H9 (cell line): Measurements from ENCODE around the gene SAA1. TPM values are rescaled to one million over a fixed set of nuclear protein-coding genes. Genes with fewer than 3 reads are reported as not detected.

ENCODE experiments used
- DNase-seq: peaks from one replicate; pipeline ENCODE4 v3.0.0-alpha.2; 2017
- H2AFZ ChIP-seq: one replicate; pipeline ENCODE4 v1.6.1; 2013; ENCODE audit warnings: mild to moderate bottlenecking, low read length, control low read depth, moderate library complexity
- H2AK5ac ChIP-seq: 2 replicates; pipeline ENCODE4 v1.6.1; 2013; ENCODE audit warnings: low read length, control low read depth, mixed read lengths; ENCODE audit not compliant: insufficient read length
- H2BK120ac ChIP-seq: one replicate; pipeline ENCODE4 v1.6.1; 2013; ENCODE audit warnings: low read depth, mild to moderate bottlenecking, low read length, control low read depth, inconsistent platforms; ENCODE audit not compliant: poor library complexity, severe bottlenecking
- H2BK12ac ChIP-seq: 2 replicates; pipeline ENCODE4 v1.6.1; 2013; ENCODE audit warnings: low read length, control low read depth, mixed read lengths, low read depth; ENCODE audit not compliant: insufficient read length
- H2BK15ac ChIP-seq: 2 replicates; pipeline ENCODE4 v1.6.1; 2013; ENCODE audit warnings: low read depth, low read length, control low read depth
- H2BK20ac ChIP-seq: one replicate; pipeline ENCODE4 v1.6.1; 2013; ENCODE audit warnings: low read depth, mild to moderate bottlenecking, low read length, control low read depth, inconsistent platforms; ENCODE audit not compliant: poor library complexity, severe bottlenecking
- H2BK5ac ChIP-seq: 2 replicates; pipeline ENCODE4 v1.6.1; 2013; ENCODE audit warnings: low read length, control low read depth, mixed read lengths; ENCODE audit not compliant: insufficient read length
- H3K14ac ChIP-seq: 2 replicates; pipeline ENCODE4 v1.6.1; 2013; ENCODE audit warnings: low read length, control low read depth; ENCODE audit not compliant: insufficient read depth
- H3K18ac ChIP-seq: 2 replicates; pipeline ENCODE4 v1.6.1; 2013; ENCODE audit warnings: low read depth, mild to moderate bottlenecking, mixed read lengths, low read length, control low read depth; ENCODE audit not compliant: insufficient read length
- H3K23ac ChIP-seq: 2 replicates; pipeline ENCODE4 v1.6.1; 2013; ENCODE audit warnings: low read length, control low read depth, mixed read lengths, low read depth; ENCODE audit not compliant: insufficient read length
- H3K23me2 ChIP-seq: 2 replicates; pipeline ENCODE4 v1.6.1; 2013; ENCODE audit warnings: low read depth, mild to moderate bottlenecking, mixed read lengths, low read length, control low read depth; ENCODE audit not compliant: insufficient read length, poor library complexity, severe bottlenecking
- H3K27ac ChIP-seq: 2 replicates; pipeline ENCODE4 v1.5.1; 2013; ENCODE audit warnings: low read length, control low read depth, mixed read lengths, low read depth; ENCODE audit not compliant: insufficient read length
- H3K27me3 ChIP-seq: 2 replicates; pipeline ENCODE4 v1.6.1; 2013; ENCODE audit warnings: low read length, control low read depth, inconsistent platforms; ENCODE audit not compliant: insufficient read depth
- H3K4ac ChIP-seq: 2 replicates; pipeline ENCODE4 v1.6.1; 2013; ENCODE audit warnings: low read depth, mild to moderate bottlenecking, control low read depth, inconsistent platforms, low read length, moderate library complexity
- H3K4me1 ChIP-seq: 2 replicates; pipeline ENCODE4 v1.6.1; 2013; ENCODE audit warnings: low read length, control low read depth, inconsistent platforms; ENCODE audit not compliant: insufficient read depth
- H3K4me2 ChIP-seq: 2 replicates; pipeline ENCODE4 v1.6.1; 2013; ENCODE audit warnings: low read length, control low read depth, mixed read lengths; ENCODE audit not compliant: insufficient read length, insufficient read depth
- H3K56ac ChIP-seq: 2 replicates; pipeline ENCODE4 v1.6.1; 2013; ENCODE audit warnings: low read depth, mild to moderate bottlenecking, mixed read lengths, low read length, control low read depth; ENCODE audit not compliant: insufficient read length
- H3K79me1 ChIP-seq: 2 replicates; pipeline ENCODE4 v1.6.1; 2013; ENCODE audit warnings: low read depth, mild to moderate bottlenecking, moderate library complexity, low read length, control low read depth, inconsistent platforms; ENCODE audit not compliant: insufficient read depth, poor library complexity, severe bottlenecking
- H3K79me2 ChIP-seq: 2 replicates; pipeline ENCODE4 v1.6.1; 2013; ENCODE audit warnings: low read length, control low read depth, inconsistent platforms; ENCODE audit not compliant: insufficient read depth
- H3K9ac ChIP-seq: 2 replicates; pipeline ENCODE4 v1.6.1; 2013; ENCODE audit warnings: low read length, control low read depth, mixed read lengths; ENCODE audit not compliant: insufficient read length; ENCODE audit errors: extremely low read depth
- H3K9me3 ChIP-seq: one replicate; pipeline ENCODE4 v1.6.1; 2013; ENCODE audit warnings: low read depth, low read length, inconsistent platforms; ENCODE audit not compliant: control insufficient read depth
- H3T11ph ChIP-seq: one replicate; pipeline ENCODE4 v1.6.1; 2013; ENCODE audit warnings: mild to moderate bottlenecking, low read length, control low read depth, inconsistent platforms
- H4K20me1 ChIP-seq: one replicate; pipeline ENCODE4 v1.6.1; 2013; ENCODE audit not compliant: control insufficient read depth, insufficient read length, insufficient read depth
- H4K5ac ChIP-seq: 2 replicates; pipeline ENCODE4 v1.6.1; 2013; ENCODE audit warnings: low read depth, mild to moderate bottlenecking, mixed read lengths, low read length, control low read depth; ENCODE audit not compliant: insufficient read length
- H4K8ac ChIP-seq: replicated peaks from 2 replicates; pipeline ENCODE4 v1.6.1; 2013; ENCODE audit warnings: low read length, control low read depth, mixed read lengths, low read depth; ENCODE audit not compliant: insufficient read length
- H4K91ac ChIP-seq: 2 replicates; pipeline ENCODE4 v1.6.1; 2013; ENCODE audit warnings: low read depth, mild to moderate bottlenecking, moderate library complexity, mixed read lengths, low read length, control low read depth; ENCODE audit not compliant: insufficient read length
- H3K27ac Mint-ChIP-seq, 3 experiments: 2 replicates in 2 of 3; 3 replicates in 1 of 3; pipeline ENCODE4 v1.8.0; 2020 to 2021; ENCODE audit warnings: mixed read lengths in 3 of 3, mild to moderate bottlenecking in 1 of 3, moderate library complexity in 1 of 3
- H3K27me3 Mint-ChIP-seq: 2 replicates; pipeline ENCODE4 v1.8.0; 2021; ENCODE audit warnings: low read depth, mild to moderate bottlenecking, moderate library complexity, mixed read lengths
- H3K36me3 Mint-ChIP-seq, 3 experiments: 2 replicates in 2 of 3; 3 replicates in 1 of 3; pipeline ENCODE4 v1.8.0; 2020 to 2021; ENCODE audit warnings: low read depth in 3 of 3, mixed read lengths in 3 of 3; ENCODE audit not compliant: insufficient read depth in 1 of 3
- H3K4me1 Mint-ChIP-seq, 2 experiments: 2 replicates each; pipeline ENCODE4 v1.8.0; 2020; ENCODE audit warnings: mixed read lengths in 2 of 2
- H3K4me3 Mint-ChIP-seq, 2 experiments: 2 replicates in 1 of 2; 3 replicates in 1 of 2; pipeline ENCODE4 v1.8.0; 2020 to 2021; ENCODE audit warnings: mild to moderate bottlenecking in 2 of 2, mixed read lengths in 2 of 2, moderate library complexity in 1 of 2
- H3K9me3 Mint-ChIP-seq, 2 experiments: 2 replicates in 1 of 2; 3 replicates in 1 of 2; pipeline ENCODE4 v1.8.0; 2020; ENCODE audit warnings: mild to moderate bottlenecking in 2 of 2, mixed read lengths in 2 of 2, moderate library complexity in 1 of 2
- CTCF ChIP-seq: fragments of 200-600 bp; sonication (generic); conservative IDR thresholded peaks from 3 replicates; pipeline ENCODE4 v1.8.0; 2021; ENCODE audit warnings: antibody characterized with exemption, mild to moderate bottlenecking
- WGBS: extraction: QIAGEN DNeasy Blood & Tissue Kit; methylation state at CpG from one replicate; pipeline ENCODE4 v1.1.7; 2013; ENCODE audit warnings: missing lambda C conversion rate, low lambda C conversion rate, mixed read lengths; ENCODE audit not compliant: insufficient read length; ENCODE audit errors: extremely low coverage; 5-methylcytosine and 5-hydroxymethylcytosine counted together
- total RNA-seq: library from RNA; stranded (reverse); gene quantifications from 2 replicates; pipeline ENCODE4 v1.2.1, GENCODE V29; 2021

SAA1 gene
- total RNA-seq, 1 experiment from 2014 or later = not detected

GRCh38 chr11:18253778-18254338 lies 12.2 kb upstream of the SAA1 start:
- Histone ChIP-seq H3K18ac (no peak overlapping the region), H3K56ac (no peak overlapping the region)
- no peak for DNase-seq

More at GRCh38 chr11:18253778-18254338, 12.2 kb upstream of the SAA1 start:
- Histone ChIP-seq H4K20me1 (no peaks in the 10 kb centered on the region), H3K79me1 (no peaks in the 10 kb centered on the region), H3K4me2 (no peak overlapping the region), H4K91ac (no peak overlapping the region), H3K23me2 (no peaks in the 10 kb centered on the region), H2AK5ac (no peak overlapping the region), H3T11ph (no peak overlapping the region), H3K9me3 (no peaks in the 10 kb centered on the region), H3K9ac (no peak overlapping the region), H2BK15ac (no peak overlapping the region), H2BK20ac (no peak overlapping the region), H3K14ac (no peak overlapping the region), H2BK120ac (no peak overlapping the region), H2BK12ac (no peak overlapping the region), H3K23ac (no peak overlapping the region), H3K27ac (no peak overlapping the region), H4K8ac (no peak overlapping the region), H3K4ac (no peak overlapping the region), H3K27me3 (no peaks in the 10 kb centered on the region), H3K79me2 (no peaks in the 10 kb centered on the region), H2BK5ac (no peak overlapping the region), H4K5ac (no peak overlapping the region), H3K4me1 (no peaks in the 10 kb centered on the region), H2AFZ (no peak overlapping the region)
- no peak for TF ChIP-seq CTCF
- no peaks in the 10 kb centered on the region for H3K36me3 Mint-ChIP-seq
- H3K4me3 Mint-ChIP-seq = no peak overlapping the region
- H3K27ac Mint-ChIP-seq = no peak overlapping the region
- no CpG with 5 or more reads among the region's 11 CpGs for WGBS
- H3K27me3 Mint-ChIP-seq = no peaks in the 10 kb centered on the region; the same call in 1 of the 2 replicates
- no peaks in the 10 kb centered on the region for H3K9me3 Mint-ChIP-seq
- H3K4me1 Mint-ChIP-seq = no peaks in the 10 kb centered on the region
